GM15510 (cell line): ENCODE measurements around the gene RNF144A.

Source experiments
- POLR2A ChIP-seq: IDR thresholded peaks from 3 replicates; pipeline ENCODE4 v1.6.1; 2011; ENCODE audit warnings: borderline replicate concordance; ENCODE audit not compliant: insufficient read length; ENCODE audit errors: extremely low read depth

Gene RNF144A

GRCh38 chr2:7011356-7012083, 94.3 kb downstream of the RNF144A start:
- no peak for TF ChIP-seq POLR2A

DNA sequence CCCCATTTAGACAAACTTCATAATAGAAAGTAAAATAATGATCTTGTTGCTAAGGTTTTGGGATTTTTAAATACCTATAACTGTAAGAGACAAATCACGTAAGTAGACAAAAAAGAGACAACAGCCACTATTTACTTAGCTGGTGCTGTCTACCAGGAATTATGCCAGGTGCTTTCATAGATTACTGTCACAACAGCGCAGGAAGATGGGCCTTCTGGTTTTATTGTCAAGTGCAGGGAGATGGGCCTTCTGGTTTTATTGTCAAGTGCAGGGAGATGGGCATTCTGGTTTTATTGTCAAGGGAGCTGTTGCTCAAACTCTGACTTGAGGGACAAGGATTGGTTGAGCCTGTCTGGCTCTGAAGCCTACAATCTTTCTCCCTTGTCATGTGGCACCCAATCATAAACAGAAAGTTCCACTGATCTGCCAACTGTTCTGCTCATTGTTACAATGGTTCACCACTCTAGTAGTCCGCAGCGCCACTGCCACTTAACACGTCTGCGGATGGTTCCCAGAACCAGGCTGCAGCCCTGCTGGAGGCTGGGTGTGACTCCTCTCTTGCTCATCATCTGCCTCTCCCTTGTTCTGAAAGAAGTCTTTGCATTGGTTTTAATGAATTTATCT, 95.0 kb downstream of the RNF144A start:
- no peak for TF ChIP-seq POLR2A

DNA sequence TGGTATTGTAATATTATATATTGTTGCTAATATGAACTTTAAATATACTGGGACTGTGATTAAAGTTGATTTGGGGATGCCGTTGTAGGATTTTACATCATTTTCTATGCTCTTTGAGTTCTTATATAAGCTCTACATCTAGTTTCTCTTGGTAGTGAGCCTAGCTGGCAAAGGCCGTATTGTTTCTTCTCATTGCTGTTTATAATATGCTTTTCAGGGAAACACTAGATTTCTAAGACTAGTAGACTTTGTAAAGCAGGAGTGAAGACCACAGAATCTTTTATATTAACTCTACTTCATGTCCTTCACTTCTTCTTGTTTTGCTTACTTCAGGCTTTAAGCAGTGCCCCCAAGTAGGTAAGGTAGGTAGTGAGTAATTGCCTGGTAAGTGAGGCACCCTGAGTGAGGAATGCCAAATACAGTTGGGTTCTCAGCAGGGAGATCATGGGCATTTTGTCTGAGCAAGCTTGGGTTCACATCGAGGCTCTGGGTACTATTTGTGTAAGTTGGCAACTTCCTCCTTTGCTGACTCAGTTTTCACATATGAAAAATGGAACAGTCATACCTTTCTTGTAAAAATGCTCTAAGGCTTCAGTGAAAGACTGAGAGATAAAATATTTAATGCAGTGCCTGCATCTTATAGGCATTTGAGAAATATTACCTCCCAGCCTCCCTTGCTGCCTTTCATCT, 96.4 kb downstream of the RNF144A start:
- no peak for TF ChIP-seq POLR2A

- no peak for TF ChIP-seq POLR2A
These were observed 97.0 kb downstream of the RNF144A start for GRCh38 chr2:7014174-7014640.

- no peak for TF ChIP-seq POLR2A
These were observed 98.1 kb downstream of the RNF144A start for GRCh38 chr2:7015007-7015950.

- no peak for TF ChIP-seq POLR2A
These were observed 98.9 kb downstream of the RNF144A start for GRCh38 chr2:7016148-7016547.

GRCh38 chr2:7016601-7017211, 99.5 kb downstream of the RNF144A start:
- no peak for TF ChIP-seq POLR2A

GRCh38 chr2:7017671-7018281, 100.6 kb downstream of the RNF144A start:
- no peak for TF ChIP-seq POLR2A

- TF ChIP-seq POLR2A: no peak
These were observed 101.1 kb downstream of the RNF144A start for GRCh38 chr2:7018282-7018701.

DNA sequence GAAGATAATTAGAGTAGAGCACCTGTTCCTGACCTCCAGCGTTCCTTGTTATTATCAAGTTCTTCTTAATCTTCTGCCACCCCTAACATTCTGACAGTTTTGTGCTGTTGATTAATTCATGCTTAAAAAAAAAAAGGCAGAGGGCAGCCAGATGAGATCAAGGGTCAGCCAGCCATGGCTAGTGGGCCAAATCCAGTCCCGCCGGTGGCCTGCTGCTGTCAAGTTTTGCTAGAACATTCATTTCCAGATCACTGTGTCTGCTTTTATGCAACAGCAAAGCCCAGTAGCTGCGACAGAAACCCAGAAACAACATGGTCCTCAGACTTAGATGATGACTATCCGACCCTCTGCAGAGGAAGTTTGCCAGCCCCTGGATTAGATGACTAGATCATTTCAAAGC, 101.6 kb downstream of the RNF144A start:
- no peak for TF ChIP-seq POLR2A

DNA sequence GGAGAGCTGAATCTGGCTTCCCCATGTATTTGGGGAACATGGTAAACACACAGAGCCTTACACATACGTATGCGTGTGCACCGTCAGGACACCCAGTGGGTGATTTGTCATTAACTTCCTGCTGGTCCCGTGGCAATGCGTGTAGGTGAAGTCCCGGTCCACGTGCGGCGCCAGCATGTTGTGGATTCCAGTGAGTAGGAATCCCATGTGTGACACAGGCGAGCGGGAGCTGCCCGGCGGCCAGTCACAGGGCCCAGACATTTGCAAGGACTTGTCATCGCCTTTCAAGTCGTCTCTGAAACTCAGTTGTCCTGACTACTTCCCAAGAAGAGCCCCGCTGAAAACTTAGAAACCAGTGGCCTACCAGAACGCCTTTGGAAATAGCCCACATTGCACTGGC, 102.0 kb downstream of the RNF144A start:
- TF ChIP-seq POLR2A: no peak

DNA sequence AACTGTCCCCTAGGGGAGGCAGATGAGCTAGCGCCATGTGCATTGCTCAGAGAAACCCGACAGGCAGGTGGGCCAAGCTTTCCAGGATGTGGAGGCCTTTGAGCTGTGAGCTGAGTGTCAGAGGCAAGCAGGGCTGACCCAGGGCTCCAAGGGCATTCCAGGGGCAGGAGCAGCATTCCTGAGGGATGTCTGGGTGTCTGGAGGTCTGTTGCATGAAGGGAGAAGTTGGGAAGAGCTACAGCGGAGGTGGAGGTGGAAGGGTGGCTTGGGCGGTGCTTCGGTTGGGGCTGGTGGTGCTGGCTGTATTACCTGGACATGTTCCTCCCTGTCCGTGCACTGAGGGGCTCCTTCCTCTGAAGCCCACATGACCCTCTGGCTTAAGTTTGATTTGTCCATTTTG, 102.8 kb downstream of the RNF144A start:
- no peak for TF ChIP-seq POLR2A

GRCh38 chr2:7020468-7020867, 103.3 kb downstream of the RNF144A start:
- TF ChIP-seq POLR2A: no peak

GRCh38 chr2:7020939-7021470, 103.8 kb downstream of the RNF144A start:
- TF ChIP-seq POLR2A: no peak
